ENCODE measurements around the gene PFN3.
"Not testable (repeated sequence)": the region's sequence is repeated elsewhere in the genome, so short reads cannot be mapped to it uniquely, and the experiment has no call there.

Gene PFN3

DNA sequence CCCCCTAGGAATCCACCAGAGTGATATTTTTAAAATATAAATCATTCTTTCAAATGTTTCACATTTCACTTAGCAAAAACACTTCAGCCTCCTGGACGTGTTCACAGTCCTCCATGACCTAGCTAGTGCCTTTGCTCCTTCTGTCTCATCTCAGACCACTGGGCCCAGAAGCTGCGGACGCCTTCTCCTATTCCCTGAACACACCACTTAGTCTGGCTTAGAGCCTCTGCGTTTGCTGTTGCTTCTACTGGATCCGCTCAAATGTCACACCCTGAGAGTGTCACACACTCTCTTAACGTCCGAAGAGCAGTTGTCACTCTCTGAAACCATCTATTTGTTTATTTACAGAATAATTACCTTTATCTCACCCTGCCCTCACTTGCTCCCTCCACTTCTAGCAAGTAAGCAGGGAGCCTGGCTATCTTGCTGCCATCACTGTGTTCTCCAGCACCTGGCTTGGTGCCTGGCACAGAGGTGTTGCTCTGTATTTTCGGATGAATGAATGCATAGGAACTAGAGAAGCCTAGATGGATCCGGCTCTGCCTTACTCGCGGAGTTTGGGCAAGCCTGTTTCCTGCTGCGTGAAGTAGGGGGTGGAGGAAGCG lies 24.8 kb upstream of the PFN3 start:
- no peak for DNase-seq (ENCODE audit: low read depth)

DNA sequence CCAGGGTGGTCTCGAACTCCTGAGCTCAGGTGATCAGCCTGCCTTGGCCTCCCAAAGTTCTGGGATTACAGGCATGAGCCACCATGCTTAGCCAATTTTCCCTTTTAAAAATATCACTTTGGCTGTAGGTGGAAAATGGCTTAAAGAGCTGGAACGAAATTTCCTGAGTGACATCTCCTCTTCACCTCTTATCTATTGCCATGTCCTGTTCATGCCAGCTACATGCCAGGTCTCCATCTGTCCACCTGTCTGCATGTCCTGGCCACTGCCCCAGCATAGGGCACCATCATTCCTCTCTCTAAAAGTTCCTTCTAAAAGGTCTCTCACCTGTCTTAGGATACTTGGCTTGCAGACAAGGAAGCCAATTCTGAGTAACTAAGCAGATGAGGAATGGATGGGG lies 23.2 kb upstream of the PFN3 start:
- no peak for DNase-seq (ENCODE audit: low read depth)

- DNase-seq (ENCODE audit: low read depth), result no peak
Observed at GRCh38 chr5:177421062-177421798, 20.8 kb upstream of the PFN3 start.

GRCh38 chr5:177420472-177420871 lies 20.0 kb upstream of the PFN3 start:
- DNase-seq (ENCODE audit: low read depth), result not testable (repeated sequence)

DNA sequence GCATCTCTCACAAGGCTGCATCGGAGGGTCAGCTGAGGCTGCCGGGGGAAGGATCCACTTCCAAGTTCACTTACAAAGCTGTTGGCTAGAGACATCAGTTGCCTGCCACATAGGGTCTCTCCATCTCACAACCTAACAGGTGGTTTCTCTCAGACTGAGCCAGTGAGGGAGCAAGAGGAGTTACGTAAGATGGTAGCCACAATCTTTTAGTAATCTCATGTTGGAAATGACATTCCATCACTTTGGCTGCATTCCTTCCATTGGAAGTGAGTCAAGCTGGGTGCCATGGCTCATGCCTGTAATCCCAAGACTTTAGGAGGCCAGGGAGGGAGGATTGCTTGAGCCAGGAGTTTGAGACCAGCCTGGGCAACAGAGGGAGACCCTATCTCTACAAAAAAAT lies 18.6 kb upstream of the PFN3 start:
- no peak for DNase-seq (ENCODE audit: low read depth)

DNA sequence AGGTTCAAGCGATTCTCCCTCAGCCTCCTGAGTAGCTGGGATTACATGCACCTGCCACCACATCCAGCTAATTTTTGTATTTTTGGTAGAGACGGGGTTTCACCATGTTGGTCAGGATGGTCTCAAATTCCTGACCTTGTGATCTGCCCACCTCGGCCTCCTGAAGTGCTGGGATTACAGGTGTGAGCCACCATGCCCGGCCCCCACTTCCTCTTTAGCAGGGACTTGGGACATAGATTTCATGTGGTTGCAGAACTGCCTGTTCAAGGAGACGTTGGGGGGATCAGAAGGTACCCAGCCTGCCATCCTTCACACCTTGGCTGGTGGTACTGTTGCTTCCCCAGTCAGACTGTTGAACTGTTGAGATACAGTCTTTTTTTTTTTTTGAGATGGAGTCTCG lies 16.6 kb upstream of the PFN3 start:
- not testable (repeated sequence) for DNase-seq (ENCODE audit: low read depth)

- no peak for DNase-seq (ENCODE audit: low read depth)
Observed at GRCh38 chr5:177414481-177414880, 14.0 kb upstream of the PFN3 start.

- DNase-seq (ENCODE audit: low read depth), result no peak
Observed at GRCh38 chr5:177412603-177413233, 12.3 kb upstream of the PFN3 start.

- DNase-seq (ENCODE audit: low read depth), result no peak
Observed at GRCh38 chr5:177410575-177410974, 10.1 kb upstream of the PFN3 start.

GRCh38 chr5:177409043-177409801 lies 8.8 kb upstream of the PFN3 start, which contains the start of gene F12:
Gene F12, minus strand, starts transcription at chr5:177409564. Its CDS starts 37 bp downstream, at chr5:177409527.
- no peak for DNase-seq (ENCODE audit: low read depth)

GRCh38 chr5:177405805-177406204 lies 5.3 kb upstream of the PFN3 start:
- DNase-seq (ENCODE audit: low read depth), result no peak

DNA sequence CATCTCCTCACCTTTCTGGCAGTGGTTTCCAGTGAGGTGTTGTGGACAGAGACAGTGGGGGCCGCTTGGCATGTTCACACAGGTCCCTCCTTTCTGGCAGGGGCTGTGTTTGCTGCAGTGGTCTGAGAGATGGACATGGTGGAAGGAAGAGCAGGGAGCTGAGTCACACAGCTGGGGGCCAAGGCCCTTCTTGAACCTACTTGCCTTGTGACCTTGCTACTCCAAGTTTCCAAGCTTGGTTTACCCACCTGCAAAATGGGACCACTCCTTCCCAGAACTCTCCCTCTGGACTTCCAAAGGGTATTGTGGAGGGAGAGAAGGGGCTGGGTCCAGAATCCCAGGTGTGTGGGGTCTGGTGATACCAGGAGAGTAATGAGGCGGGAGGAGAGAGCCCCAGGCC lies 4.9 kb upstream of the PFN3 start:
- no peak for DNase-seq (ENCODE audit: low read depth)

- DNase-seq (ENCODE audit: low read depth), result no peak
Observed at GRCh38 chr5:177404641-177405179, 4.2 kb upstream of the PFN3 start.

DNA sequence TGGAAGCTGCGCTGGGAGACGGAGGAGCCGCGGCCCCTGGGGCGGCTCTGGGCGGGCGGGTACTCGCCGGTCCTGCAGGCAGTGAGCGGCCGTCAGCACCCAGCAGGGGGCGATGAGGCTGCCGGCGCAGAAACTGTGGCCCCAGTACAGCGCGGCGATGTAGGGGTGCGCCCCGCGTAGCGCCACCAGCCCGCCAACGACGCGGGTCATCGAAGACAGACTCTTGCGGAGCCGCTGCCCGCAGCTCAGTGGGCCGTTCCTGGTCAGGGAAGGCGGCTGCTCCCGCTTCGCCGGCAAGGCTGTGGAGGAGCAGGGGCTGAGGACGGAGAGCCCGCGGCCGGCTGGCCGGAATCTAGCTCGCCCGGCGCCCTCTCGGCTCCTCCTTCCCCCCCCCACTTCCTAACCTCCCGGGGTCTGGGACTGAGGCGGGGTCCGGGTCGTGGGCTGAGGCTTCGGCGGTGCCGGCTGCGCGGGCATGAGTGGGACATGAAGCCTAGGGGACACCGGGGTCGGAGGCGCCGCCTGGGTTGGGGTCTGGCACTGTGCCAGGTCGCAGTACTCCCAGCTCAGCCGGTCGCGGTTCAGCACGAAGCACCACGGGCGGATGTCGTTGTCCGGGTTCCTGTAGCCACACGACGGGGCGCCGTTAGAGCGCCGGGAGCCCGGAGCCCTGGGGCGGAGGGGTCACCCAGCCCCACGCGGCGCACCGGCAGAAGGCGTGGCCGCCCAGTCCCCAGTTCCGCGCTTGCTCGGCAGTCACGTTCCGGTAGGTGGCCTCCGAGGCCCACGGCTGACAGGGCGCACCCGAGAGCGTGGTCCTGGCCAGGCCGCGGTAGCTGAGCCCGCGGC lies 3.6 kb upstream of the PFN3 start:
- peak; percentile 56 for DNase-seq (ENCODE audit: low read depth)

GRCh38 chr5:177403102-177403791 lies 2.8 kb upstream of the PFN3 start:
- DNase-seq (ENCODE audit: low read depth), result no peak

- no peak for DNase-seq (ENCODE audit: low read depth)
Observed at GRCh38 chr5:177402271-177403043, 2.0 kb upstream of the PFN3 start.

- no peak for DNase-seq (ENCODE audit: low read depth)
Observed at GRCh38 chr5:177397875-177398390, 2.5 kb downstream of the PFN3 start.

DNA sequence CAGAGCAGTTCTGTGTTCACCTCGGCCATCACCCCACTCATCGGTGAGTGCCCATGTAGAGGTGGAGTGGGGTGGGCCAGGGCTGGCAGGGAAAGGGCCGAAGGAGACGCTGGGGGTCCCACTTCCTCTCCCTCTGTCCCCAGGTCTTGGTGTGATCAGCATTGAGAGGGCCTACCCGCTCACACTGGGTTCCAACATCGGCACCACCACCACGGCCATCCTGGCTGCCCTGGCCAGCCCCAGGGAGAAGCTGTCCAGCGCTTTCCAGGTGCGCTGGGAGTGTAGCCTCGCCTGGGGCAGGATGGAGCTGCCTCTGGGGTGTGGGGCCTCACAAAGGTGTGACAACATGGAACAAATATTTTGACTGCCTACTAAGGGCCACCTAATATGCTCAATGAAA lies 3.7 kb downstream of the PFN3 start:
- DNase-seq (ENCODE audit: low read depth), result no peak

DNA sequence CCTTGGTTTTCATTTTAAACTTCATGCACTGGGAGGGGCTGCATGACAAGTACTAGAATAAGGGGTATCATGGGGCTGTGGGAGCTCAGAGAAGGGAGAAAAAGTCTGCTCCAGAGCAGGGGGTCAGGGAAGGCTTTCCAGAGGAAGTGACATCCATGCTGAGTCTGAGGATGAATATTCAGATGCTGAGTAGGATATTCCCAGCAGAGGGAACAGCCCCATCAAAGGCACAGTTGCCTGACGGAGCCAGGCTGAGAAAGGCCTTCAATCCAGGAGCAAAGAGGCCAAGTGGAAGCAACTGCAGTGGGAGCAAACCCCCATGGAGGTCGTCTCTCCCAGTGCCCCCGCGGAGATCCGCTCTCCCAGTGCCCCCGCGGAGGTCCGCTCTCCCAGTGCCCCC lies 4.4 kb downstream of the PFN3 start:
- no peak for DNase-seq (ENCODE audit: low read depth)

- no peak for DNase-seq (ENCODE audit: low read depth)
Observed at GRCh38 chr5:177393990-177394389, 6.5 kb downstream of the PFN3 start.
